Panc1 (cell line): Measurements from ENCODE around the gene ARPC4.

Experiments used
- CTCF ChIP-seq: fragments of 450-650 bp; IDR thresholded peaks from 2 replicates; pipeline ENCODE4 v1.5.1; 2017; ENCODE audit warnings: mild to moderate bottlenecking
- POLR2AphosphoS5 ChIP-seq: IDR thresholded peaks from 2 replicates; pipeline ENCODE4 v1.6.1; 2012; ENCODE audit warnings: mild to moderate bottlenecking, low read depth, low read length, moderate library complexity
- REST ChIP-seq, 2 experiments: IDR thresholded peaks; 2 replicates each; pipeline ENCODE4 v1.6.1; 2011 to 2012; ENCODE audit warnings: low read depth in 2 of 2, control low read depth in 1 of 2, low read length in 1 of 2, mild to moderate bottlenecking in 1 of 2, moderate library complexity in 1 of 2; ENCODE audit not compliant: insufficient read depth in 1 of 2

GRCh38 chr3:9843715-9844438 lies 51.0 kb downstream of the ARPC4 start, which contains the start of gene RPUSD3:
- TF ChIP-seq CTCF (no peak), POLR2AphosphoS5 (peak; percentile 50; the same call in 1 of the 2 replicates), REST (IDR thresholded peaks at IDR 0.05; ENCODE audit: insufficient read depth in 1 of 2, low read depth in 2 of 2, low read length in 1 of 2) (no peak)
